T47D (cell line): ENCODE measurements around the gene ERC2.
A peak's percentile ranks its signal among the peaks of the same experiment; 100 is the strongest.

Experiments used
- DNase-seq, 2 experiments: peaks; one replicate each; pipeline versions ENCODE4 v3.0.0 to v3.0.0-alpha.2; 2011 to 2012; ENCODE audit warnings: low read depth in 1 of 2, low spot score in 1 of 2
- JUND ChIP-seq: IDR thresholded peaks from 2 replicates; pipeline ENCODE4 v1.6.1; 2012; ENCODE audit warnings: low read depth
- in situ Hi-C: cut with HindIII; loops from 2 replicates; pipeline ENCODE4 v1.10.0; 2016; ENCODE audit warnings: low sequenced_read_pairs, low pct_unique_long_range_greater_than_20kb

ERC2 gene

DNA sequence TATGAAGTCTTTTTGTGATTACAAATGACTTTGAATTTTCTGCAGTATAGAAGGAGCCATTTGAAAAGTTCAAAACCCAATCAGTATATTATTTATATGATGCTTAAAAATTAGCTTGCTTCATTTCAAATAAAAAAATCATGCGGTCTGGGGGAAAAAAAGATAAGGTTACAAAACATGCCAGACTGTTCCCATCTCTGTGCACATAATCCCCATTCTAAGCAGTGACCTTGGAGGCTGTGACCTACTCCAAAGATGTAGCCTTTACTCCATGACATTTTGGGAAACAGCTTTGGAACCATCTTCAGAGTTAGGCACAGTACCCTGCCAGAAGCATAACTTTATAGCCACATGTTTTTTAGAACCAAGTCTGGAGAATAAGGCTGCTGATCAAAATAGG is 533.5 kb downstream of the ERC2 start:
- no peak for TF ChIP-seq JUND
- no peak for DNase-seq
- in situ Hi-C loops = no loop called here

DNA sequence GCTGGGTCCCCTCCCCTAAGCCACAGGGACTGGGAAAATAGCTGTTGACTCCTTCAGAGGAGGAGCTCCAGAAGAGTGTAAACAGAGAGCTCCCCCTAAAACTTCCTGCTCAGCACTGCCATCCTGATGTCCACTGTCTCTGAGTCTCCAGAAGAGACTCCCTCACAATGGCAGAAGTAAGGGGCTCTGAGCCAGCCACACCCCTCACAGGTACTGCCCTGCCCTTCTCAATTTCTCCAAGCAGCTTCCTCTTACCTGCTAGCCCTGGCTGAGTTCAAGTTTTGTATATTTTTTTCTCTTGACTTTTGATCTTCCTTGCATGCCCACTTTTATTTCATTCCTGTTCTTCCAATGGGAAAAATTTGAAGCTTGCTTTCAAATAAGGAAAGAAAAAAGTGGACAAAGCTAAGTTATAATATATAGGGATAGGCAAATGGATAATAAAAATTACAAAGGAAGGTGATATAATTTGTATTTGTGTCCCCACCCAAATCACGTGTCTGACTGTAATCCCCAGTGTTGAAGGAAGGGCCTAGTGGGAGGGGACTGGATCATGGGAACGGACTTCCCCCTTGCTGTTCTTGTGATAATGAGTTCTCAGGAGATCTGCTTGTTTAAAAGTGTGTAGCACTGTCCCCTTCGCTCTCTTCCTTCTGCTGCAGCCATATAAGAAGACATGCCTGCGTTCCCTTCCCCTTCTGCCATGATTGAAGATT is 539.0 kb downstream of the ERC2 start:
- no peak for TF ChIP-seq JUND
- in situ Hi-C loops = no loop called here

DNA sequence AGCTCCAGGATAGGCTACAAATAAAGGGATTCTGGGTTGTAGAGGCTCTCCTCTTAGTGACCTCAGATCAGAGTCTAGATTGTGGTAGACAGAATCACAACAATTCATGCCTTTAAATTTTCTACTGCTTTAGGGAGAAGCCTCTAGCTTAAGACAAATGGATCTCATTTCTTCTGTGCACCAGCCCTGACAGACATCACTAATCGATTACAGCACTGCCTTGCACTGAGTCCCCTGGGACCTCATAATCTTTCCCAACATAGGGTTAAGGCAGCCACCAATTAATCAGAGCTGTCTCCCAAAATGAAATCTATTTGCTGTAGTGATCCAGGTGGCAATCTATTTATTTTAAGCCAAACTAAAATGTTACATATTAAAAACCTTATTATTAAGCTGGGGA is 544.6 kb downstream of the ERC2 start:
- no peak for DNase-seq
- no peak for TF ChIP-seq JUND
- in situ Hi-C loops = no loop called here

More for the DNA sequence above, 539.0 kb downstream of the ERC2 start:
- no peak for DNase-seq

DNA sequence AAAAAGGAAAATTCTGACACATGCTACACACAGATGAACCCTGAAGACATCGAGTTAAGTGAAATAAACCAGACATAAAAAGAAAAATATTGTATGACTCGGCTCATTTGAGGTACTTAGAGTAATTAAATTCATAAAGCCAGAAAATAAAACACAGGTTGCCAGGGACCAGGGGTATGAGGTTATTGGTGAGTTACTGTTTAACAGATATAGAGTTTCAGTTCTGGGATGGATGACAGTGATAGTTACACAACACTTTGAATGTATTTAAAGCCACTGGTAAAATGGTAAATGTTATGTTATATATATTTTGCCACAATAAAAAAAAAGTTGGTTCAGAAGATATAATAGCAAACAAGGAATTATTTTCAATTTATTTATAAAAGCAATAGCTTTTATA is 545.1 kb downstream of the ERC2 start:
- no peak for DNase-seq
- no peak for TF ChIP-seq JUND
- in situ Hi-C loops = no loop called here

DNA sequence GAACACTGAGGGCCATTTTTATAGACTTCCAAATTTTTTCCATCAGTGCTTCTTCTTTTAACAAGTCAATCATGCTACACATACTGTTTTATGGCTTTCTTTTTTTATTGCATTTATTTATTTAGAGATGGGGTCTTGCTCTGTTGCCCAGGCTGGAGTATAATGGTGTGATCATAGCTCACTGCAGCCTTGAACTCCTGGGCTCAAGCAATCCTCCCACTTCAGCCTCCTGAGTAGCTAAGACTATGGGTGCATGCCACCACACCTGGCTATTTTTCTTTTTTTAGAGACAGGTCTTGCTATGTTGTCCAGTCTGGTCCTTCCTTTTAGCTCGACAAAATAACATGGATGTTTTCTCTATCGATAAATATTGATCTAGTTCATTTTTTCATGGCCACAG is 555.4 kb downstream of the ERC2 start:
- in situ Hi-C loops = no loop called here
- TF ChIP-seq JUND = no peak
- DNase-seq = no peak

DNA sequence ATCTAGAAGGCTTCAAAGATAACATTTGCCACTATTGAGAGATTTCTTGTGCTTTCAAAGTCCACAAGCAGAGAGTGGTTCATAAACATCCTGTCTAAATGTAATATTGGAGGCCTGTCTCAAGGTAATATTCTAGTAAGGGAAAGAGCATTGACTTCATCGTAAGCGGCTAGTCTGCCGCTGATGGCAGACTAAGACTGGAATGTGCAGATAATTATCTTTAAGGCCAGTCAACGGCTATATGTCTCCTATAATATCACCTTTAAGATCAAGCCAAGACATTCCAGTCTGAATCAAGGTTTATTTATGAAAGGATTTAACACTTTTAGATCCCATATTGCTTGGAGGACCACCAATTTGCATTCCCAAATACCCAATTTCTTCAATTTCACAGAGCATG is 557.0 kb downstream of the ERC2 start:
- in situ Hi-C loops = no loop called here
- DNase-seq = peak in 1 of 2 experiments; percentile 35
- no peak for TF ChIP-seq JUND

DNA sequence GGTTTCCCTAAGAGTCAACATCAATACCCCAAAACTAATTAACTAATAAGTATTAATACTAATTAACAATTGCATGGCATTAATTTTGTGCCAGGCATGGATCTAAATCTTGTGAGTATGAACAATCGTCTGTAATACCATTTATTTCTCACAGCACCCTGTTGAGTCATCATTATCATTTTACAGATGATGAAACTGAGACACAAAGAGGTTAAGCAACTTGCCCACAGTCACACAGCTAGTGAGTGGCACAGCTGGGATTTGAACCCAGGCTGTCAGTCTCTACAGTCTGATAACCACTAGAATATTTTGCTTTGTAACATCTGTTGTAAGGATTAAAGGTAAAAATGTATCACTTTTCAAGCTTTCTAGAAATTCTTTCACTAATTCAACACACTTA is 557.7 kb downstream of the ERC2 start:
- no peak for DNase-seq
- in situ Hi-C loops = no loop called here
- TF ChIP-seq JUND = no peak

DNA sequence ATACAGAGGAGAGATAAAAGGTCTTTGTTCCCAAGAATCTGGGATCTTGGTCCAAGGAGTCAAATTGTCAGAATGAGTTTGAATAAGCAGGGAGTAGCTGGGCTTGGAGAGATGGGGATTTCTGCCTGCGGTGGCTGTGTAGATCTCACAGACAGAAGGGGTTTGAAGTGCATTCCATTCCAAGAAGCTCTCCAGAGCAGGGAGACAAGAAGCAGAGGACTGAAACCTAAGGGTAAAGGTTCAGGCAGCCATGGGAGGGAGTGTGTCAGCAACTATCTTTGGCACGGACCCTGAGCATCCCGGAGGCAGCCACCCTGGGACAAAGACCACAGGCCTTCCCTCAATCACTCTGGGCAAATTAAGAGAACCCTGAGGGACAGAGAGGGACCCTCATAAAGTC is 558.9 kb downstream of the ERC2 start:
- in situ Hi-C loops = no loop called here
- no peak for DNase-seq
- no peak for TF ChIP-seq JUND

GRCh38 chr3:55907616-55908015 is 560.7 kb downstream of the ERC2 start:
- TF ChIP-seq JUND = no peak
- in situ Hi-C loops = no loop called here

DNA sequence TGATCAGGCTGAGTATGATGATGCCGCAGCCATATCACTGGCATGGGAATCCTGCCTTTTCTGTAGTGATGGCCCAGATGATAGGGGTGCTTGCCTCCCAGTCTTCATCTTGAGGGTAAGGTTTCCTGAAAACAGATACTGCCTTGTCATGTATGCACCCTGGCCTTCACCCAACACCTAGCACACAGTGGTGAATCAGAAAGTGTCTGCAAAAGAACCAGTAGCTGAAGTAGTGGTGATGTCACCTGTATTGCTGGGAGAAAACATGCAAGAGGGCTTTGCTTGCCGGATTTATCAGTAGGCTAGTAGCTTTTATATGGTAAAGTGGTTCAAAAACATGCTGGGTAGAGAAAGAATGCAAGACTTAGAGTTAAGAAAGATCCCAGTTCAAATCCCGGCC is 561.4 kb downstream of the ERC2 start:
- no peak for DNase-seq
- in situ Hi-C loops = no loop called here

More at GRCh38 chr3:55907616-55908015, 560.7 kb downstream of the ERC2 start:
- no peak for DNase-seq

DNA sequence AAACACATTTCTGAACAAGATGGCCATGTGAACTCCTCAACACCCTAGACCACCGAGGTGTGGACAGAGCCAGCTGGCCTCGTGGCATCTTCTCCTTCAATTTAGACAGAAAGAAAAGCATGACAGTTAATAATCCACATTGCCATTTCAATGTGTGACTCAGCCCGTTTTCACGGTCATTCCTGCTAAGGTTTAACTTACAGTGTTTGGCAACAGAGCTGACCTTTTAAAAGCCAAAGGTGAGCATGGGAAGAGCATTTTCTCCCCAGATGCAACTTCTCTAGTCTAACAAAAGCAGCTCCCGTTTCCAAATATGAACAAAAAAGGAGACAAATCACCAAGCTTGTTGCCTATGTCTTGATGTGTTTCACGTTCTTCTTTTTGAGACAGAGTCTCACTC is 563.6 kb downstream of the ERC2 start:
- in situ Hi-C loops = no loop called here
- DNase-seq = no peak
- no peak for TF ChIP-seq JUND

More for the DNA sequence above, 561.4 kb downstream of the ERC2 start:
- no peak for TF ChIP-seq JUND

GRCh38 chr3:55903680-55904079 is 564.6 kb downstream of the ERC2 start:
- DNase-seq = no peak
- TF ChIP-seq JUND = no peak
- in situ Hi-C loops = no loop called here

DNA sequence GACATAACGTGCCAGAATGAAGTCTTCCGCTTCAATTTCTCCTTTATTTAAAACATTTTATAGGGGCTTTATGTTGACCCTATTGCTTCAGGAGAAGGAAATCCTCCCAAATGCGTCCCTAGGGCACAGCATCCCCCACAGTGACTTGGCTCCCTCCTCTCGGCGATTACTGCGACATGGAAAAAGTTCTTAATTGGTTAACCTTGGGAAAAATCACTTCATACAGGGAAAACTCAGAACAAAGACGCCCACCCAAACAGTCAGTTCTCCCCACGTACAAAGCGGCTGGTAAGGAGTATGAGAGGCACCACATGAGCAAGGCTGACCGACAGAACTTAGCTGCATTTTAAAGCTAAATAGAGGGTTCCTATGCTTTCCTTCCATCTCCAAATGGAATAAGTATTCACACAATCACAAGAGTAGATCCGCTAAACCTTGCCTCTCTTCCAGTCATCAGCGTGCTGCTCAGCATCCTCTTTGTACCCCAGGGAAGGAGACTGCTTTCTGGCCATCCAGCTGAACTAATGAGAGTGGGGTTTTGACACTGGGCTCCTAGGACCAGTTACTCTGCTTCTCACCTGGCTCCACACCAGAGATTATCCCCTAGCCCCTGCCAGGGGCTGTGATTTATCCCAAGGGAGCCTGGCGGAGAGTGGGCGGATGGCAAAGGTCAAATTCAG is 565.9 kb downstream of the ERC2 start:
- no peak for TF ChIP-seq JUND
- in situ Hi-C loops = no loop called here

GRCh38 chr3:55899887-55900286 is 568.4 kb downstream of the ERC2 start:
- no peak for TF ChIP-seq JUND
- in situ Hi-C loops = no loop called here
- peak; percentile 18 to 49 for DNase-seq

More for the DNA sequence above, 565.9 kb downstream of the ERC2 start:
- no peak for DNase-seq
